GM12878 (cell line): ENCODE measurements around the gene ARHGEF17. TPM values are rescaled to one million over a fixed set of nuclear protein-coding genes. Genes with fewer than 3 reads are reported as not detected.

Experiments used
- ATAC-seq: fragments of 200-7000 bp; cut with Tn5 transposase; 3 replicates; pipeline ENCODE4 v1.9.1; 2020; ENCODE audit warnings: mild to moderate bottlenecking, moderate library complexity
- BruUV-seq: library from RNA; stranded (reverse); fragments of 400-500 nt; replicated peaks from 2 replicates; lab custom pipeline; 2021; lab: Mats Ljungman, UMichigan
- CTCF ChIA-PET: fragments of 300-600 bp; sonication (Branson Sonifier 250); formaldehyde crosslinking; extraction: SDS; loops from one replicate; lab custom pipeline; 2021; ENCODE audit warnings: inconsistent platforms; lab: Yijun Ruan, JAX
- POLR2A ChIA-PET: fragments of 350-600 bp; formaldehyde crosslinking; extraction: SDS; loops from one replicate; lab custom pipeline; 2021; ENCODE audit warnings: inconsistent platforms; lab: Charles Lee
- RAD21 ChIA-PET: fragments of 300-600 bp; sonication (Branson Sonifier 250); formaldehyde crosslinking; loops from one replicate; lab custom pipeline; 2023; ENCODE audit warnings: antibody characterized with exemption; ENCODE audit not compliant: unreplicated experiment; lab: Charles Lee
- SMC1A ChIA-PET: fragments of 300-600 bp; sonication (Branson Sonifier 250); formaldehyde crosslinking; loops from one replicate; lab custom pipeline; 2023; ENCODE audit not compliant: unreplicated experiment, uncharacterized antibody; lab: Charles Lee
- DNase-seq: peaks from one replicate; pipeline ENCODE4 v3.0.0-alpha.2; 2011; ENCODE audit warnings: low read depth, low spot score
- FAIRE-seq: peaks from 3 replicates; lab custom pipeline; 2011; peaks lifted over from hg19 to GRCh38; lab: Jason Lieb, UNC
- H2AFZ ChIP-seq: 2 replicates; pipeline ENCODE4 v1.6.0; 2011; ENCODE audit warnings: low read depth, low read length, control low read depth; ENCODE audit not compliant: control insufficient read depth
- H3K27ac ChIP-seq: 2 replicates; pipeline ENCODE4 v1.5.1; 2011; ENCODE audit warnings: control low read depth; ENCODE audit not compliant: control insufficient read depth, insufficient read depth
- H3K27me3 ChIP-seq, 2 experiments: replicated peaks in 1 of 2; 2 replicates each; pipeline versions ENCODE4 v1.6.0 to v1.6.1; 2011; ENCODE audit warnings: low read length in 1 of 2; ENCODE audit not compliant: control insufficient read depth in 2 of 2, insufficient read depth in 2 of 2
- H3K36me3 ChIP-seq, 2 experiments: 2 replicates each; pipeline ENCODE4 v1.5.1; 2011; ENCODE audit warnings: low read length in 1 of 2; ENCODE audit not compliant: control insufficient read depth in 2 of 2, insufficient read depth in 2 of 2
- H3K4me1 ChIP-seq: 2 replicates; pipeline ENCODE4 v1.6.1; 2011; ENCODE audit warnings: mild to moderate bottlenecking, low read length, moderate library complexity, mixed read lengths; ENCODE audit not compliant: control insufficient read depth, insufficient read depth
- H3K4me2 ChIP-seq: 2 replicates; pipeline ENCODE4 v1.6.0; 2011; ENCODE audit warnings: control low read depth; ENCODE audit not compliant: control insufficient read depth, insufficient read depth
- H3K4me3 ChIP-seq: fragments of 200-600 bp; sonication (generic); 2 replicates; pipeline ENCODE4 v1.5.1; 2016
- H3K79me2 ChIP-seq: 2 replicates; pipeline ENCODE4 v1.6.0; 2011; ENCODE audit warnings: low read length; ENCODE audit not compliant: control insufficient read depth, insufficient read depth
- H3K9ac ChIP-seq: 2 replicates; pipeline ENCODE4 v1.8.0; 2011; ENCODE audit warnings: low read length, control low read depth, mixed read lengths; ENCODE audit not compliant: control insufficient read depth, insufficient read depth
- H3K9me3 ChIP-seq: replicated peaks from 3 replicates; pipeline ENCODE4 v1.5.1; 2011; ENCODE audit warnings: mild to moderate bottlenecking, low read length; ENCODE audit not compliant: control insufficient read depth, insufficient read depth
- H4K20me1 ChIP-seq: 2 replicates; pipeline ENCODE4 v1.6.0; 2011; ENCODE audit not compliant: control insufficient read depth, insufficient read depth
- CBFB ChIP-seq: IDR thresholded peaks from 2 replicates; pipeline ENCODE4 v1.6.1; 2016; ENCODE audit warnings: antibody characterized with exemption, low read depth
- CREB1 ChIP-seq: IDR thresholded peaks from 2 replicates; pipeline ENCODE4 v1.6.1; 2012; ENCODE audit warnings: low read depth, mild to moderate bottlenecking, inconsistent platforms
- E2F8 ChIP-seq: fragments of 450-650 bp; IDR thresholded peaks from 2 replicates; pipeline ENCODE4 v1.6.1; 2018; ENCODE audit warnings: mild to moderate bottlenecking, low read depth, moderate library complexity; ENCODE audit not compliant: partially characterized antibody
- ELK1 ChIP-seq: IDR thresholded peaks from 2 replicates; pipeline ENCODE4 v1.6.1; 2012; ENCODE audit warnings: low read depth, low read length, improper control_type of control experiment
- FOXM1 ChIP-seq: IDR thresholded peaks from 2 replicates; pipeline ENCODE4 v1.6.1; 2012; ENCODE audit warnings: low read depth, mild to moderate bottlenecking, inconsistent platforms, low read length, moderate library complexity
- PKNOX1 ChIP-seq: fragments of 450-650 bp; IDR thresholded peaks from 2 replicates; pipeline ENCODE4 v1.6.1; 2016; ENCODE audit warnings: mild to moderate bottlenecking
- RELB ChIP-seq: fragments of 450-650 bp; IDR thresholded peaks from 2 replicates; pipeline ENCODE4 v1.6.1; 2017; ENCODE audit warnings: low read depth, mild to moderate bottlenecking, moderate library complexity
- REST ChIP-seq: IDR thresholded peaks from 2 replicates; pipeline ENCODE4 v1.6.1; 2012; ENCODE audit warnings: mild to moderate bottlenecking, low read depth, low read length
- SP1 ChIP-seq: IDR thresholded peaks from one replicate; pipeline ENCODE4 v1.6.1; 2011; ENCODE audit warnings: low read depth, low read length
- TCF3 ChIP-seq: IDR thresholded peaks from 2 replicates; pipeline ENCODE4 v1.6.1; 2012; ENCODE audit warnings: low read depth, mild to moderate bottlenecking, low read length, borderline replicate concordance; ENCODE audit not compliant: insufficient read depth
- YBX1 ChIP-seq: fragments of 450-650 bp; IDR thresholded peaks from 2 replicates; pipeline ENCODE4 v1.6.1; 2016; ENCODE audit warnings: antibody characterized with exemption
- WGBS: methylation state at CpG from one replicate; pipeline ENCODE4 v1.1.6; 2016; ENCODE audit warnings: low lambda C conversion rate; ENCODE audit not compliant: insufficient replicate concordance, insufficient coverage; ENCODE audit errors: missing lambda C conversion rate; 5-methylcytosine and 5-hydroxymethylcytosine counted together
- in situ Hi-C: fragments of 300-500 bp; cut with MboI; formaldehyde crosslinking; loops from 9 replicates; pipeline ENCODE4 v1.14.3; 2018; ENCODE audit warnings: mixed read lengths
- intact Hi-C: fragments of 100-400 bp; cut with micrococcal nuclease; formaldehyde crosslinking; loops from one replicate; pipeline ENCODE4 v1.14.2; 2022; ENCODE audit not compliant: unreplicated experiment
- polyA plus RNA-seq, 11 experiments: library from polyadenylated mRNA; depleted of rRNA in 4 of 11; unstranded in 6 of 11; stranded (reverse) in 5 of 11; fragments of >200 nt; fragmentation: Nextera tagmentation in 4 of 11; fragmentation: Illumina TruSeq in 1 of 11; extraction: Ambion mirVana in 4 of 11; extraction: Trizol in 1 of 11; gene quantifications; 1 replicate in 1 of 11; 2 replicates in 10 of 11; pipeline versions ENCODE4 v1.2.1 to v1.2.3, GENCODE V29; 2011 to 2016; ENCODE audit warnings: inconsistent platforms in 2 of 11, missing spikeins in 2 of 11, low read depth in 1 of 11
- total RNA-seq, 4 experiments: library from RNA; depleted of rRNA in 3 of 4; stranded (reverse); fragments of >200 nt in 3 of 4; fragmentation: Illumina TruSeq in 1 of 4; extraction: Trizol in 1 of 4; gene quantifications; 2 replicates each; pipeline versions ENCODE4 v1.2.1 to v1.2.3, GENCODE V29; 2013 to 2021

ARHGEF17 gene
- total and polyA plus RNA-seq, 10 of the 15 experiments (the other 5 are each of a cell fraction or from before 2014, with no cell fraction given): 0.15 to 11.0 (median 1.7) TPM

- FAIRE-seq (no peak), ATAC-seq (no peak), DNase-seq (no peak)
- peaks cover 11% of the 10 kb centered on the region for H3K4me1 ChIP-seq
- H3K36me3 ChIP-seq: peaks cover 0 to 4% of the 10 kb centered on the region in 2 experiments; a peak in 1 of 4 replicates
- no peak overlapping the region for H3K9ac ChIP-seq
- no peak overlapping the region for H2AFZ ChIP-seq
- H3K9me3 ChIP-seq: no peaks in the 10 kb centered on the region
- no peaks in the 10 kb centered on the region for H3K27me3 ChIP-seq
- in situ Hi-C loops (no loop called here), intact Hi-C loops (no loop called here)
- 88% methylated on average over 24 of the region's 24 CpGs for WGBS
- no peak overlapping the region for H3K4me2 ChIP-seq
- ChIA-PET SMC1A (interaction anchor here (1.5 kb wide), 1 partner anchor 14 kb away, joined by 3 read pairs; no protein-coding TSS in a partner anchor), RAD21 (interaction anchor here (0.6 to 2.0 kb wide), 2 partner anchors 28 to 245 kb away, joined by 3 to 5 read pairs; no protein-coding TSS in a partner anchor), POLR2A (no interaction called here), CTCF (interaction anchor here (0.8 to 5.7 kb wide), 4 partner anchors 14 to 294 kb away, joined by 3 to 37 read pairs (median 4); no protein-coding TSS in a partner anchor)
- H4K20me1 ChIP-seq: no peaks in the 10 kb centered on the region
- H3K79me2 ChIP-seq: no peaks in the 10 kb centered on the region
- BruUV-seq: no TSS peak
- H3K4me3 ChIP-seq: no peak overlapping the region
- no peak overlapping the region for H3K27ac ChIP-seq
- TF ChIP-seq YBX1 (no peak), RELB (no peak), ELK1 (no peak), E2F8 (no peak), CREB1 (no peak), SP1 (no peak), CBFB (no peak), FOXM1 (no peak), REST (no peak), TCF3 (no peak), PKNOX1 (no peak)
Observed at GRCh38 chr11:73365352-73366264, 57.5 kb downstream of the ARHGEF17 start.
